Fibroblast of skin of left biceps (primary cell): ENCODE data around the gene MIGA2.
"Not testable (repeated sequence)": the region's sequence is repeated elsewhere in the genome, so short reads cannot be mapped to it uniquely, and the experiment has no call there.

Experiments
- DNase-seq, 2 experiments: peaks; one replicate each; pipeline ENCODE4 v3.0.0-alpha.2; 2013; ENCODE audit warnings: low read depth in 2 of 2

Gene MIGA2

DNA sequence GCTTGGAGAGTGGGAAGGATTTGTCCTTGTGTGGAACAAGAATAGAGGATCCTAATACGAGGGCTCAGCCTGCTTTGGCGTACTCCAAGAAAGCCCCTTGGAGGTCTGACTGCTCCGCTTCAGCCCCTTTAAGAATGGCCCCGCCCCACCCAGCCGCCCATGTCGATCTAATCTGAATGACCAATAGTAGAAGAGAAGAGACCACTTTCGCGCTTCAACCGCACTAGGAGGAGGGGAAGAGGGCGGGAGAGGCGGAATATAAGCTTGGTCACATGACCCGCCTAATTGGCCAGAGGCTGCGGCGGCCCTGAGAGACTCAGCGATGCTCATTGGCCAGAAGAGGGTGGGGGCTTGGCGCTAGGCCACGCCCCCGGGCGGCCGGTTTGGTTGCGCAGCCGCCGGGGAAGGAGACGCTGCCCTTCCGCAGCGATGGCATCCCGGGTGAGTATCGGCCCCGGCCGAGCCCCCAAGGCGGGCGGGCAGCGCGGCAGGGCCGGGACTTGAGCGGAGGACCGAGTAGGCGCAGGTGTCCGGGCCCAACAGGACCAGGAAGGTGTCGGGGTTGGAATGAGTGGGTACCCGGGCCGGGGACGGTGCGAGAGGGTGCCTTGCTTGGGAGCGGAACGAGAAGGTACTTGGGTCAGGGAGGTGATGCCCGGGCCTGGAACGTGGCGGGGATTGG lies at the start of gene MIGA2:
Gene MIGA2 (plus strand): TSS at position 386 of the 682 bp plus-strand sequence. CDS start 3,969 bp downstream, outside the sequence.
- DNase-seq, result peak; percentile 97 to 98

GRCh38 chr9:128986671-128987070 lies 49.8 kb upstream of the MIGA2 start:
- DNase-seq, result no peak

DNA sequence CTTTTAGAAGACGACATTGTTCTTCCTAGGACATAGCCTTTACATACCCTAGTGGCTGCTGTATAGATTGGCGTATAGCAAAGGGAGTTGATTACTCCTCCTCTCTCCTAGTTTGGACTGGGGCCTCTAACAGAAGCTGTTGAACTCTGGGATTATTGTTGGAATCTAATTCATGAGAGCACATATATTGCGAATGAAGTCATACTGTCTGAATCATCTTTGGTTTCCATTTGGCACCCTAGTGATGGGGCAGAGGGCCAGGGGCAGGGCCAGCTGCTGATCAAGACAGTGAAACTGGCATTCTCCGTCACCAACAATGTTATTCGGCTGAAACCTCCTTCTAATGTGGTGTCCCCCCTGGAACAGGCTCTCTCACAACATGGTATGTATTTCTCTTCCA lies 48.6 kb upstream of the MIGA2 start:
- peak; percentile 34 to 44 for DNase-seq

- no peak for DNase-seq
Observed at GRCh38 chr9:128992995-128993394, 43.4 kb upstream of the MIGA2 start.

GRCh38 chr9:128995791-128996190 lies 40.6 kb upstream of the MIGA2 start:
- DNase-seq, result no peak

DNA sequence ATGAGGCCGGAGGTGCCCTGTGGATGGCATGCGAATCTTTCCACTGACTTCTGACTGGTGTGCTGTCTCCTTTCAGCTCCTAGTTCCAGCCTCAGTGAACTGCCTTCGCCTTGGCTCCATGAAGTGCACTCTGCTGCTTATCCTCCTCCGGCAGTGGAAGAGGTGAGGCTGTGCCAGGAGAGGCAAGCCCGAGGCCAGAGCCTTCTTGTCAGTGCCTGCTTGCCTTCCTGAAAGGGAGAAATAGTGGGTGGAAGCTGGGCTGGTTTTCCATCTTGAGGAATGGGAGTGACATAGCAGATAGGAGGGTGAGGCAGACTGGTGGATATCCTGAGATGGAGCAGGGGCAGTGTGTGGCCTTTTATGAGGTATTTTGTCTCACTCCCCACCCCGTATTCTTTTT lies 38.0 kb upstream of the MIGA2 start:
- DNase-seq, result no peak

DNA sequence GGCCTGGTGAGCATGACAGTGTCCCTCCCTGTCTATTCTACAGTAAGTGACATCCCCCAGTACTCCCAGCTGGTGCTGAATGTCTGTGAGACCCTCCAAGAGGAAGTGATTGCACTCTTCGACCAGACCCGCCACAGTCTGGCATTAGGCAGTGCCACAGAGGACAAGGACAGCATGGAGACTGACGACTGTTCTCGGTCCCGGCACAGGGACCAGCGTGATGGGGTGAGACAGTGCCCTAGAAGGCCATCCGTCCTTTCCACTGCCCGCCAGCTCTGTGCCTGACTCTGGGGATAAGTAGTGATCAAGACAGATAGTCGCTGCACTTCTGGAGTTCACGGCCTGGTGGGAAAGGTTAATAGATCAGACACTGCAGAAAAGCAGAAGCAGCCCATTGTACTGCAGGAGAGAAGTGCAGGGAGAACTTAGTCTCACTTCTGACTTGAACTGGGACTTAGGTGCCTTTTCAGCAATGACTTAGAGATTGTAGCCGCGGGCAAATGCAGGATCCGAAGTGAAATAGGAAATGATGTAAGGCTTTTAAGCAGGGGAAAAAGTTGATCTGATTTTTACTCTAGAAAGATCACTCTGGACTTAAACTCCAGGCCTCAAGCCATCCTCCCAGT lies 36.7 kb upstream of the MIGA2 start:
- DNase-seq, result no peak

GRCh38 chr9:129001504-129002325 lies 34.7 kb upstream of the MIGA2 start:
- no peak for DNase-seq

DNA sequence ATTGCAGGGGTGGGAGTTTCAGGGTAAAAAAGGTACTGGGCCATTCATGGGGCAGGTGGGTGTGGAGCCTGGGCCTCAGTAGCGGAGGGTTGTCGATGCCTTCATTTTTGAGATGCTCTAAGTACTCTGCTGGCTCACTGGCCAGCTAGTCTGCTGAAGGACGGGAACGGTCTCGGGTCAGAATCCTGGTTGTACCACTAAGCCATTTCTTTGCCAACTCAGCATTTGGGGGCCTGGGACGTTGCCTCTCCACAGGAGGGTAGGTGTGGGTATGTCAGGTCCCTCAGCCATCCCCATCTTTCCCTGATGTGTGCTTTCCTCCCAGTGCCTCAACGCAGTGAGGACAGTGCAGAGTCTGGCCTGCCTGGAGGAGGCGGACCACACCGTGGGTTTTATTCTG lies 33.4 kb upstream of the MIGA2 start:
- DNase-seq, result no peak

DNA sequence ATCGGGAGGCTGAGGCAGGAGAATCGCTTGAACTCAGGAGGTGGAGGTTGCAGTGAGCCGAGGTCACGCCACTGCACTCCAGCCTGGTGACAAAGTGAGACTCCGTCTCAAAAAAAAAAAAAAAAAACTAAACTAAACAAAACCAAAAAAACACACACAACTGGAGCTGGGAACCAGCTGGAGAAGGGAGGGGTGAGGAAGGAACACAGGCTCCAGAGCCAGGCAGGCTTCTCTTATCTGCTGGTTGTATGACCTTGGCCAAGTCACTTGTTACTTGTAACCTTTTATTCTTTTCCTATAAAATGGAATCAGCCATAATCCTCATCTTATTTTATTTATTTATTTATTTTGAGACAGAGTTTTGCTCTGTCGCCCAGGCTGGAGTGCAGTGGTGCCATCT lies 32.3 kb upstream of the MIGA2 start:
- DNase-seq, result not testable (repeated sequence)

DNA sequence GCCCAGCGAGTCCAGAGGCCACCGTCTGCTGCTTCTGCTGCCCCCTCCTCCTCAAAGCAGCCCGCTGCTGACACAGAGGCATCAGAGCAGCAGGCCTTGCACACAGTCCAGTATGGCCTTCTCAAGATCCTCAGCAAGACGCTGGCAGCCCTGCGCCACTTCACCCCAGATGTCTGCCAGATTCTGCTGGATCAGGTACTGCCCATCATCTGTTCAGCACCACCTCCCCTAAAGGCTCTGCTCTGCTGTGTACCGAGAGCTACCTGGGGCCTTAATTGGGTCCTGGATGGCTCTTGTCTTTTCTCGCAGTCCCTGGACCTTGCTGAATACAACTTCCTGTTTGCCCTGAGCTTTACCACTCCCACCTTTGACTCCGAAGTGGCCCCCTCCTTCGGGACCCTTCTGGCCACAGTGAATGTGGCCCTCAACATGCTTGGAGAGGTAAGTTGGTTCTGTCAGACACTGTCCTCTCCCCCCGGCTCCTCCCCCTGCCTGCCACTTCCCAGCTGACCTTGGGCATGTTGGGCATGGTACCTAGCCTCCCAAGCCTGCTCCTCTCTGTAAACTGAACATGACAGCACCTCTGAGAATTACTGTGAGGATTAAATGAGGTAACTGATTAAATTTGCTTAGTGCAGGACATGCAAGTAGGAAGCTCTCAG lies 31.0 kb upstream of the MIGA2 start:
- no peak for DNase-seq

- DNase-seq, result peak in 1 of 2 experiments; percentile 21
Observed at GRCh38 chr9:129006328-129007034, 29.9 kb upstream of the MIGA2 start.

DNA sequence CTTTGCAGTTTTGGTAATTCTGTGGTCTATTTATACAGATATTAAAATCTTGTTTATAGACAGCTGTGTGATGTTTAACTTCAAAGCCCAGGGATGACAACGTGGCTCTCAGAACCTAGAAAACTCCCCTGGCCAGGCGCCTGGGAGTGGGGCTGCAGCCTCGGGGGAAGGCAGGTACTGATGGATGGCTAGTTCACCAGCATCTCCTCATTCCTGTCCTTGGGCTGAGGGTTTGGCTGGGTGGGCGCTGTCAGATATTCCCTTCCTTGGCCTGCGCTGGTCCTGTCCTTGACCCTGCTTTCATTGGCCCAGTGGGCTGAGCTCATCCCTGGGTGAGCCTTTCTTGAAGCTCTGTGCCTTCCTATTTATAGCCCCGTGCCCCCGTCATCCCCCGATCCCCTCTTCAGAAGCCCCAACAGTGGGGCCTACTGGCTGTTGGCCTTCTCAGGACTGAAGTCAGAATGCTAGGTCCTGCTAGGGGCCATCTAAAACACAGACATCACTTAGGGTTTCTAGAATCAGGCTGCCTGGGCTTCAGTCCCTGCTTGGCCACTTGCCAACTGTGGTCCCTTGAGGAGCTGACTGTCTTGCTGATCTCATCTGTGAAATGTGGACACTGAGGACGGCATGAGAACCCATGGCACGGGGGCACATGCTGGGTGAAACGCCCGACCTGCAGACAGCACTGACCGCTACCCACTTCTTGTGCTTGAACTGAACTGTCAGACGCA lies 29.2 kb upstream of the MIGA2 start:
- DNase-seq, result no peak

DNA sequence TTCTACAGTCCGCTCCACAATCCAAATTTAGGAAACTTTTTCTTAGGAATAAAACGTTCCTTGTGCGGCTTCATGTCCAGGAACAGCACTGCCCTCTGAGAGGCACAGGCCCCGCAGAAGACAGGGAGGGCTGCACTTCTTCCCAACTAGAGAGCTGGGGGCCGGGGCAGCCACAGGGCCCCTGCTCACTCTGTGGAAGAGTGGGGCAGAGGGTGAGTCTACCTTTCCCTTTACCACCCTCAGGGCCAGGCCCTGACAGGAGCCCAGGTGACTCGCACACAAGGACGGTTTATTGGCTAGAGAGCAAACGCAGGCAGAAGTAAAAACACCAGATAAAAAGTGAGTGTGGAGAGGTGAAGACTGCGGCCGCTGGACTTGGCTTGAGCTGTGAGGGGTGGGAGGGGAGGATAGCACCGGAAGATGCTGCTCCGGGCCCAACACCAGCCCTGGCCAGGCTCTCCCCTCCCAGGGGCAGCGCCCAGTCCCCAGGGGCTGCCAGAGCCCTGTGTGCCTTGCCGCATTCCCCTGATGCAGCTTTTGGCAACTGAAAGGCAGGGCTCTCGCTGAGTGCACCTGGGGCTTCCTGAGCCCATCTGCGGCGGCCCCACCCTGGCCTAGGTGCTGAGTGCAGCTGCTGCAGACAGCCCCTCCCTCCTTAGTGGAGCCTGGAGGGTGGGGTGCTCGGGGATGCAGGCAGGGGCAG lies 28.5 kb upstream of the MIGA2 start:
- DNase-seq, result no peak

- no peak for DNase-seq
Observed at GRCh38 chr9:129008469-129008965, 27.9 kb upstream of the MIGA2 start.

- DNase-seq, result no peak
Observed at GRCh38 chr9:129008986-129009583, 27.3 kb upstream of the MIGA2 start.

- DNase-seq, result no peak
Observed at GRCh38 chr9:129009584-129010141, 26.8 kb upstream of the MIGA2 start.

DNA sequence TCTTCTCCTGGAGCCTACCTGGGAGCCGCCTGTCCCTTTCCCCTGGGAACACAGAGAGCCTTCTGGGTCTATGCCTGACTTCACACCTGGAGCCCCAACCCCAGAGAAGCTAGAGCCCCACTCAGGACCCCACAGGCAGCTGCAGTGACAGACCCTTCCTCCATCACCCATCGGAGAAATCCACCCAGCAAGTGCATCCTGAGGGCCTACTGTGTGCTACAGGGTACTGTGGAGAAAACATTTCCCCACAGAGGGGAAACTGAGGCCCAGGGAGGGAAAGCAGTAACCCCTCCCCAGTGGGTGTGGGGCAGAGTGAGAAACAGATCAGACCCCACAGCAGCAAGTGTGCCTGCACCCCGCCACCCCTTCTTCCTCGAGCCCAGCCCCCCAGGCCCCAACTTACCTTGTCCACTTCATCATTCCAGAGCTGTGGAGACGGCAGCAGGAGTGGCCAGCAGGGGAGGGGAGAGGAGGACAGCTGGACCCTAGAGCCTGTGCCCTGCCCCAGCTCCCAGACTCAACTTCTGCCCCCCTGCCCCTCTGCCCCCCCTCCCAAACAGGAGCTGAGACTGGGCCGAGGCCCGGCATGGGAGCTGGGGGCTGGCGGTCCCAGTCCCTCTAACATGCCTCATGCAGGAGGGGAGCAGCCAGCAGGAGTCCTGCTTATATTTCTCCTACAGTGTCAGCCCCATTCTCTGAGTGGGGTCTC lies 26.0 kb upstream of the MIGA2 start:
- no peak for DNase-seq

GRCh38 chr9:129011170-129011569 lies 25.3 kb upstream of the MIGA2 start:
- DNase-seq, result no peak
